Measurements from ENCODE around the gene ATG10. TPM values are rescaled to one million over a fixed set of nuclear protein-coding genes. Genes with fewer than 3 reads are reported as not detected.

Gene ATG10
- total and polyA plus RNA-seq, 2 of the 8 experiments (the other 6 are each of a cell fraction or from before 2014, with no cell fraction given): 3.7 to 8.8 TPM

GRCh38 chr5:82142928-82143577 is 171.2 kb downstream of the ATG10 start (continued):
- TF ChIP-seq CHD2 (IDR thresholded peaks at IDR 0.05; ENCODE audit: low read length): no peak
- TF ChIP-seq BCL11A (IDR thresholded peaks at IDR 0.05; ENCODE audit: low read depth in 2 of 2, low read length in 2 of 2): no peak
- no peak for TF ChIP-seq USF2 (IDR thresholded peaks at IDR 0.05; ENCODE audit: low read length)
- TF ChIP-seq SP4 (IDR thresholded peaks at IDR 0.05; ENCODE audit: low read length): no peak

All from H1 (cell line).